ENCODE results near the gene ZNF524.

Gene ZNF524

DNA sequence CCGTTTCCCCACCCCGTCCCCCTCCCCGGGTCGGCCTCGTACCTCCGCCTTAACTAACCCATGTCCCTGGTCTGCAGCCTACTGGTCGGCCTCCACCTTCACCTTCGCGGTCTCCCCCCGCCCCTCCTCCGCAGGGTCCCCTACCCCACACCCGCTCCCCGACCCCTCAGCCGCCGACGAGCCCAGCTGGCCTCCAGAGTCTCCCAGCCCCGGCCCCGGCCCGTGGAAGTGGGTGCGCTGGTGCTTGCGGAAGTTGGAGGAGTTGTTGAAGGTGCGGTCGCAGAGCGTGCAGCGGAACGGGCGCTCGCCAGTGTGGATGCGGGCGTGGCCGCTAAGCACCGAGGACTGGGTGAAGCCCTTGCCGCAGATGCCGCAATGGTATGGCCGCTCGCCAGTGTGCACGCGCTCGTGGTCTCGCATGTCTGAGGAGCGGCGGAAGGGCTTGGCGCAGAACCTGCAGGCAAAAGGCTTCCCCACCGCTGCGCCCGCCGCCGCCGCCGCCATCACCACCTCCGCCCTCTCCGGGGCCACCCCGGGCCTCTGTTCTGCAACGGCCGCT lies 21.7 kb downstream of the ZNF524 start:
- no peak for DNase-seq

DNA sequence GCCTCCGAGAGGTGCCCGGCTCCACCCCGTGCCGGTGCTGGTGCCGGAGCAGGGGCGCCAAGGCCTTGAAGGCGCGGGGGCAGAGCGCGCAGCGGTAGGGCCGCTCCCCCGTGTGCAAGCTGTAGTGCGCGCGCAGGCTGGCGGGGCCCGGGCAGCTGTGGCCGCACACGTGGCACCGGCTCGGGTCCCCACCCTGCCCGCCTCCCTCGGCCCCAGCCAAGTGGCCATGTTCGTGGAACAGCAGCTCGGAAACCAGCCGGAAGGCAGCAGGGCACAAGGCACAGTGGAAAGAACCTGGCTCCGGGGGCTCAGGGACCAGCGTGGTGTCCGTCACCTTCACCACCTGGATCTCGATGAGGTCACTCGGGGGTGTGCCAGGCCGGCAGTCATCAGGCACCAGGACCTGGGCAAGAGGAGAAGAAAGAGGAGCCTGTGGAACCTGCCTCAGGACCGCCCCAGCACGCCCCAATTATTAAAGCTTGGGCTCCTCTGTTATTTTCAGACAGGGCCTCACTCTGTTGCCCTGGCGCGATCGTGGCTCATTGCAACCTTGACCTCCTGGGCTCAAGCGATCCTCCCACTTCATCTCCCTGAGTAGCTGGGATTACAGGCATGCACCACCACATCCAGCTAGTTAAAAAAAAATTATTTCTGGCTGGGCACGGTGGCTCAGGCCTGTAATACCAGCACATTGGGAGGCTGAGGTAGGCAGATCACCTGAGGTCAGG lies 22.3 kb downstream of the ZNF524 start:
- DNase-seq: no peak

DNA sequence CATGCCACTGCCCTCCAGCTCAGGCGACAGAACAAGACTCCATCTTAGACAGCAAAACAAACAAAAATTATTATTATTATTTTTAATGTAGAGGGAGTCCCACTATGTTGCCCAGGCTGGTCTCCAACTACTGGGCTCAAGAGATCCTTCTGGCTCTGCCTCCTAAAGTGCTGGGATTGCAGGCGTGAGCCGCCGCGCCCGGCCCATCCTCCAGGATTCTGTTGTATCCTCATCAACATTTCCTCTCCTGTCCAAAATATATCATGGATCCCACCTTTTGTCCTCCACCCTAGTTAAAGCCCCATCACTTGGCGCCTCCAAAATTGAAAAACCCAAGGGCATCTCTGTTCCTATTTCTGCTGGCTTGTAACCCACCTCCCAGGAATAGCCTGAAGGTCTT lies 23.0 kb downstream of the ZNF524 start:
- DNase-seq: no peak

DNA sequence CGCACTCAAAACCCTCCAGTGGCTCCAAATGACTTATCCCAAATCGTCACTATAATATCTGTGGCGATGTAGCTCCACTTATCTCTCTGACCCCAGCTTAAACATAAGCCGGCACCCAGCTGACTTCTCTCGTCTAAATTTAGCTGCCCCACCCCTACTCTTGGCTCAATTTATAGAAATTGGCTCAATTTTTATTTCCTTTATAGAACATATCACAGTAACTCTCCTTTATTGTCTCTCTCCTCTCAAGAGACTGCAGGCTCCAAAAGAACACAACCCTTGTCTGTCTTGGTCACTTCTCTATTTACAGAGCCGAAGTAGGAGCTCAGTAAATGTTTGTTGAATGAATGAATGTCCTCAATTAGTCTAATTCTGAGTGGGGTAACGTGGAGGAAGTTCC lies 23.5 kb downstream of the ZNF524 start:
- no peak for DNase-seq

DNA sequence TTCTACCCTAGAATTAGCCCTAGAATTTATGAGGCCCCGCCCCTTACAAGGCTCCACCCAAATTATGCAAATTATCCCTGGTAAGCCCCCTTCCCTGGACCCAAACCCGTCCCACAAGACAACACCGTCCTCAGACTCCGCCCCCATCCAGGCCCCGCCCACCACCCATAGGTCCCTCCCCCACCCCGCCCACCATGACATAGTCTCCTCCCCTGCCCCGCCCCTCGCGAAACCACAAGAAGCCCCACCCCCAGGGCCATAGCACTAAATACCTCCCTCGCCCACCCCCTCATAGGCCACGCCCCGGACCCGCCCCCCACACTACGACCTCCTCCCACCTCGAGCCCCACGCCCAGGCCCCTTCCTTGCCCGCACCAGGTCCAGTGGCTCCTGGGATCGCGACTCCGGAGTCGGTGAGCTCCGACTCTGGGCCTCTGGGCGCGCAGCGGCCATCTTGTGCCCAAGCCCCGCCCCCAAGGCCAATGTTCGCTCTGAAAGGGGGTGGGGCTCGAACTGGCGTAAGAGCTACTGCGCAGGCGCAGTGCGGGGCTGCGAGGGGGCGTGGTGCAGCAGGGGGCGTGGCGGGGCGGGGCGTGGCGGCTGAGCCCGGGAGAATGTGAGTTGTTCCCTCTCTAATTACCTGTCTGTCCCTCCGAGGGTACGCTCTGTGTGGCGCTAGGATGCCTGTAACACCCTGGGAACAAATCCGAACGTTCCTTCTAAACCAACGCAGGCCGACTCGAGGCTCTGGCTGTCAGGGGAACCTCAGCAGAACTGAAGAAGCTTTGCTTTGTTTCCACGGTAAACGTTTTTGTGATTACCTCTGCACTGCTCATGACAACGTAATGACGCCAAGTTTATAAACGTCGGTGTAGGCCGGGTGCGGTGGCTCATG lies 24.3 kb downstream of the ZNF524 start, which contains the start of gene ZNF784:
Gene ZNF784 (minus strand): TSS at position 458 of the 895 bp plus-strand sequence. CDS start 5 bp downstream, at position 453.
- peak; percentile 93 for DNase-seq

DNA sequence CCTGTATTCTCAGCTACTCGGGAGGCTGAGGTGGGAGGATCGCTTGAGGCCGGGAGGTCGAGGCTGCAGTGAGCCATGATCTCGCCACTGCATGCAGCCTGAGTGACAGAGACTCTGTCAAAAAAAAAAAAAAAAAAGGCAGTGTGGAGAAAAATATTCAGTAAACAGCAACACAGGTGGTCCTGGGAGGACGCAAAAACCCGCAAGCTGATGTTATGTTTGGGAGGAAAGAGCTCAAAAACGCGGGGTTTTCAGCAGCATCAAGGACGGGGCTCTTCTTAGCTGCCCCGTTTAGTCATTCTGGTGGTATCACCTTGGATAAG lies 24.9 kb downstream of the ZNF524 start:
- no peak for DNase-seq

DNA sequence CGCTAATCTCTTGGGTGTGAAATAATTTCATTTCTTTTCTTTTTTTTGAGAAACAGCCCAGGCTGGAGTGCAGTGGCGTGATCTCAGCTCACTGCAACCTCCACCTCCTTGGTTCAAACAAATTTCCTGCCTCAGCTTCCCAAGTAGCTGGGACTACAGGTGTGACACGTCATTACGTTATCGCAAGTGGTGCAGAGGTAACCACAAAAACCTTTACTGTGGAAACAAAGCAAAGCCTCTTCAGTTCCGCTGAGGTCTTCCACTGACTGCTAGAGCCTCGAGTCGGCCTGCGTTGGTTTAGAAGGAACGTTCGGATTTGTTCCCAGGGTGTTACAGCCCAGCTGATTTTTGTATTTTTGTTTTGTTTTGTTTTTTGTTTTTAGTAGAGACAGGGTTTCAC lies 26.3 kb downstream of the ZNF524 start:
- peak; percentile 82 for DNase-seq

DNA sequence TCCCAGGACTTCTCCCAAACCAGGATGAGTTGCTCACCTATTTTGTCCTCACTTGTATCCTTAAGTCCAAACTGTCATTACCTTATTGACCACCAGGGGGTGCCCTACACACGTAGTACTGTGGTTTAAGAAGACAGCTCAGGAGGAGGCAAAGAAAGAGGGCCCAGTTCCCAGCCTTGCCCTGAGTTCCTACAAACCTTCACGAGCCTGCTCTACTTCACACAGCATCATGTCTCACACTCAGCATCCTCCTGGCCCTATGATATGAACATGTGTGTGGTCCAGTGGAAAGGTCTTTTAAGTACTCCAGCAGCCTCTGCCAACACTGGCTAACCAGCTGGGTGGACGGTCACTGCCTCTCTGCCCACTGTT lies 32.4 kb downstream of the ZNF524 start:
- peak; percentile 92 for DNase-seq

DNA sequence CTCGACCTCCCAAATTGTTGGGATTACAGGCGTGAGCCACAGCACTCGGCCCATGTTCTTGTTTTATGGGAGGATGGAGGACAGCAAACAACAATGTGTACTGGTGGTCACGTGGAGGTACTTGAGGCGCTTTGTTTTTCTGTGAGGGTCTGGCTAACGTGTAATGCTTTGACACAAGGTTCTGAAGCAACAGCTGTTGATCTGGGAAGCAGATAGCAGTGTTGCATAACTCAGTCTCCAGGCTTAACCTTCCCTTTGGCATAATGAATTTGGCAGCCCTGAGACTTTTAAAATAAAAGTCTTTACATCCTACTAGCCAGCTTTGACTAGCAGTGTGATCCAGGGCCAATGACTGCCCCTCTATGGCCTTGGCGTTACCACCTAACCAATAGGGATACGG lies 33.8 kb downstream of the ZNF524 start:
- DNase-seq: no peak

DNA sequence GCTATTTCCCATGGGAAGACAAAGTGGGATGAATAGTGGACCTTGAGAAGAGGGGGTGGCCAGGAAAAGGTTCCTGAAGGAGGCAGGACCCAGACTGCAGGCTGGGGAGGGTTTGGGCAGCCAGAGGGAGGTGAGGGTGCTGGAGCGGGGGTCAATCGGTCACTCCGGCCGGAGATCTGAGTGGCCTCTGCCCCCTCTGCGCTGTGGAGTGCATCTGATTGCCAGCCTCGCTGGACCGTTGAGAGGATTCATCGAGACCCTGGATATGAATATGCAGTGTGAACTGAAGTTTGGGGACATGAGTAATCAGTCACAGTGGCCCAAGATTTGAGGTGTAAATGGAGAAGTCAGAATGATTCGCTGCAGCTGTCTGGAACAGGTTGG lies 35.2 kb downstream of the ZNF524 start:
- DNase-seq: peak; percentile 33

DNA sequence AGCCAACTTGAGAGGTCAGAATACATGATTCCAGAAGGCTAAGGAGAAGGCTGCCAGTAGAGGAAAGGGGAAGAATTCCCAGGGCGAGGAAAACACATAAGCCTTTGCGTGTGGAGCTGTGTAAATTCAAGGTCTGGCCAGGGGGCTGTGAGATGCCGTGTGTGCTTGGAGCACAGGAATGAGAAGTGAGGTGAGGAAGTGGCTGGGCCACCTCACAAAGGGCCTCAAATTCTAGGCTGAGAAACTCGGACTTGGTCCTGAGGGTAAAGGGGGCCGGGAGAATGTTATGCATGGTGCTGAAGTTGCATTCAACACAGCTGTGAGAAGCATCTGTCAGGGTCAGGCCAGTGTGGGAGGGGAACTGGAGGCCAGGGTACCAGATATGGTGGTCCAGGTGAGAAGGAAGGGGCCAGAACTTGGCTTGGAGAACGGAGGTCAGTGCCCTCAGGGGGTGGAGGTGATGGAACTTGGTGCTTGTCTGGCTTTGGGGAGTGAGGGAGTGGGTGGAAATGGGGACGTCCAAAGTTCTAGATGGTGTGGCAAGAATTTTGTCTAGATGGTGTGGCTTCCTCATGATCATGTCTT lies 35.9 kb downstream of the ZNF524 start:
- DNase-seq: no peak

DNA sequence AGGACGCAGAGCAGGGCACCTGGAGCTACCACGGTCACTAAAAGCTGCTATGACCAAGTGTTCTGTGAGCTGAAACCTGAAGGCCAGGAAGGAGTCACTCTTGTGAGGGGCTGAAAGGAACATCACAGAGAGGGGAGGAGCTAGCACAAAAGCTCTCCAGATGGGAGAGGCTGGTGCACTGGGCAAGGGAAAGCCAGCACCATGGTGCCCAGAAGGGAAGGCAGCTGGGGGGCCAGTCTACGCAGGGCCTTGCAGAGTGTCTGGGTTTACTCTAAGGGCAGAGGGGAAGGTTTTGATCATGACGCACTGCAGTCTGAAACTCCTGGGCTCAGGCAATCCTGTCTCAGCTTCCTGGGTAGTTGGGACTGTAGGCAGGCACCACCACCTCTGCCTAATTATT lies 36.6 kb downstream of the ZNF524 start:
- DNase-seq: no peak

DNA sequence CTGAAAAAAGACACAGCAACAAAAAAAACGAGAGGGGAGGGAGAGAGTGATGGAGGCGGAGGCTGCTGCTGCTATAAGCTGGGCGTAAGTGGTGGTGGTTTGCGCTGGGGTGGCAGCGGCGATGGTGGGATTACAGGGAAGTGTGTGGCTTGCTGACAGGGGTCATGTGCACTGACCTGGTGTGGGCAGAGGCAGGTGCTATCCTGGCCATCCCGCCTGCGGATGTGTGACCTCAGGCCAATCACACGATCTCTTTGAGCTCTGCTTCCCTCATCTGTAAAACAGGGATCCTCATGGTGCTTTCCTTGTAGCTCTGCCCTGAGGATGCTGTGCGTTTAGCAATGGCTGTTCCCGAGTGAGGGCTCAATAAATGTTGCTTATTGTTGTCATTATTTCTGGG lies 37.4 kb downstream of the ZNF524 start:
- no peak for DNase-seq

DNA sequence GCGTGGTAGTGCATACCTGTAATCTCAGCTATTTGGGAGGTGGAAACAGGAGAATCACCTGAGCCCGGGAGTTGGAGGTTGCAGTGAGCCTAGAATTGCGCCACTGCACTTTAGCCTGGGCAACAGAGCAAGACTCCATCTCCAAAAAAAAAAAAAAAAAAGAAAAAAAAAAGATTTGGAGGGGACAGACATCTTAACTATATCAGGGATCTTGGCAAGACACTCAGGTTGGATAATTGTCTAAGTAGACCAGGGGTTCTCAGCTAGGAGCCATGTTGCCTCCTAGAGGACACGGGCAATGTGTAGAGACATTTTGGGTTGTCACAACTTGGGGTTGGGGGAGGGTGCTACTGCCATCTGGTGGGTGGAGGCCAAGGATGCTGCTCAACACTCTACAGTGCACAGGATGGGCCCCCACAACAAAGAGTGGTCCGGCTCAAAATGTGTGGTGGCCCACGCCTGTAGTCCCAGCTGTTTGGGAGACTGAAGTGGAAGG lies 38.8 kb downstream of the ZNF524 start:
- peak; percentile 76 for DNase-seq

DNA sequence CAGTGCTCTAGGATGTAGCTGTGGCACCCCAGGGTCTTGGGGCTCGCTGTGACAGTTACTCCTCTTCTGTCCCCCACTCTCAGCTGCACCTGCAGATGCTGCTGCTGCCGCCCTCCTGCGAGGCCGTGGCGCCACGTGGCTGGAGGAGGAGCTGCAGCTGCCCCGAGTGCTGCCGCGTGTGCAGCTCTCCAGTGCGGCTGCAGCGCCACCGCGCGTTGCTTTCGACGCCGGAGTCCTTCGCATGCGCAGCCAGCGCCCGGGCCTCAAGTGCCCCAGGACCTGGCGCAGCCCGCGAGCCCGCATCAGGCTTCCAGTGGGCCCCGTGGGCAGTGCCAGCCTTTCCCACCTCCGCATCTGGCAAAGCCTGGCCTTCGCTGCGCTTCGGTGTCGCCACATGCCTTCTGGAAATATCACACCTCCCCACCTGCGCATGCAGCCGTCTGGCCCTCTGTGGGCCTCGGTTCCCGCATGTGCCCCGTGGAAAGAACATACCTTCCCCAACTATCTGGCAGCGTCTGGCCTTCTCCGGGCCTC lies 40.0 kb downstream of the ZNF524 start:
- peak; percentile 82 for DNase-seq

DNA sequence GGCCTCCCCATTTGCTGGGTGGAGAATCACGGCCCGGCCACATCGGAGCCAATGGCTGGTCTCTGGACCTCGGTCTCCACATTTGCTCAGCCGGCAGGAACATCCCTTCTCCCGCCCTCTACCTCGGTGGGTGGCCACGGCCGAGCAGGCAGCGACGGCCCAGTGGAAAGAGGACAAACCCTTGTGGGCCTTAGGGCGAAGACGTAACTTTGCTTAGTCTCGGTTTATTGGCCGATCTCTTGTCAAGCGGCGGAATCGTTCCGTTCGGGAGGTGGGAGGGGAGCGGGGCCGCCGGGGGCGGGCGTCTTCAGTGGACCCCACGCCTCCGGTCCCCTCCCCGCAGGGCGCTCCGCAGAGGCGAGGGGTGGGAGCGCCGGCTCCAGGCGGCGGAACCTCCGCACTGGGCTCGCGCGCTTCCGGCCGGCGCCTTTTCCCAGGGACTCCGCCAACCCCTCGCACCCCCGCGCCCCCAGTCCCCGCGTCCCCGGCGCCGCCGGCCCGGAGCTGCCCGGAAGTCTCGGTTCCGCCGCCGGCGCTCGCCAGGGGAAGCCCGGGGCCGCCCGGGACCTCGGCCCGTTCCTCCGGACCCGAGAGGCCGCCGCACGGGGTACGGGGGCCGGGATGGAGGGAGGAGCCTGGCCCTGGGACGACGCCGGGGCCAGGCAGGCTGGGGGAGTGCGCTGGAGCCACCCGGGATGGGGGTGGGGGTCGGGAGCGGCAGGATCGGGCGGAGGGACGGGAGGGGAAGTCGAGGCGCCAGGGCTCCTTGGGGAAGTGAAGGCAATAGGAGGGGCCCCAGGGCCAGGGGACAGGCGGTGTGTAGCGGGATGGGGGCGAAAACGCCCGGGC lies 40.7 kb downstream of the ZNF524 start, which contains the start of gene ZNF580:
Gene ZNF580 (plus strand): TSS at position 426 of the 849 bp plus-strand sequence. CDS start 1,507 bp downstream, outside the sequence.
- DNase-seq: peak; percentile 70

DNA sequence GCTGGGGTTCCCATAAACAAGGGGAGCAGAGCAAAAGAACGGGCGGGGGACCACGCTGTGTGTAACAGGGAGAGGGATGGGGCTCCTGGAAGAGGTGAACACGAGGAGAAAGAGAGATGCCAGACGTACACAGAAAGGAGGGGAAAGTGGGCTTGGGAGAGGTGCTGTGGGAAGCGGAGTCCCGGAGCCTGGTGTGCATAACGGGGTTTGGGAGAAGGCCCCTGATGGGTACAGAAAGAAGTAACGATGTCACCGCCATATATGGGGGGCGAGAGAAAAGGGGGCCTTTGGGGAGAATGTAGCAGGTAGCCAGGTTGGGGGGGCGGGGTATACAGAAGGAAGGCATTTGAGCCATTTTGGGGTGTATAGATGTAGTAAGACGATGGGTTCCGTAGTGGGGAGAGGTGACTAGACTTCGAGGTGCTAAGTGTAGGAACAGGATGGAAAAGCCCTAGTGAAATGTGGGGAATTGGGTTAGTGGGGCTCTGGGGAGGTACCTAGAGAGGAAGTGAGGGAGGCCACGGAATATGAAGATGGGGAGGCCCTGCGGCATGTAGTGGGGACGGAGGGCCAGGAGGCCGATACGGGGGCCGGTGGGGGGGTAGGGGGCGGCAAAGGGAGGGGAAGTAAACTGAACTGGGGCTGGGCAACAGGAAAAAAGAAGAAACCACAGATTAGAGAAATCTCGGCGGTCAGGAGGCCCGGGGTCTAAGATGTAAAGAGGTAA lies 41.5 kb downstream of the ZNF524 start:
- peak; percentile 55 for DNase-seq

DNA sequence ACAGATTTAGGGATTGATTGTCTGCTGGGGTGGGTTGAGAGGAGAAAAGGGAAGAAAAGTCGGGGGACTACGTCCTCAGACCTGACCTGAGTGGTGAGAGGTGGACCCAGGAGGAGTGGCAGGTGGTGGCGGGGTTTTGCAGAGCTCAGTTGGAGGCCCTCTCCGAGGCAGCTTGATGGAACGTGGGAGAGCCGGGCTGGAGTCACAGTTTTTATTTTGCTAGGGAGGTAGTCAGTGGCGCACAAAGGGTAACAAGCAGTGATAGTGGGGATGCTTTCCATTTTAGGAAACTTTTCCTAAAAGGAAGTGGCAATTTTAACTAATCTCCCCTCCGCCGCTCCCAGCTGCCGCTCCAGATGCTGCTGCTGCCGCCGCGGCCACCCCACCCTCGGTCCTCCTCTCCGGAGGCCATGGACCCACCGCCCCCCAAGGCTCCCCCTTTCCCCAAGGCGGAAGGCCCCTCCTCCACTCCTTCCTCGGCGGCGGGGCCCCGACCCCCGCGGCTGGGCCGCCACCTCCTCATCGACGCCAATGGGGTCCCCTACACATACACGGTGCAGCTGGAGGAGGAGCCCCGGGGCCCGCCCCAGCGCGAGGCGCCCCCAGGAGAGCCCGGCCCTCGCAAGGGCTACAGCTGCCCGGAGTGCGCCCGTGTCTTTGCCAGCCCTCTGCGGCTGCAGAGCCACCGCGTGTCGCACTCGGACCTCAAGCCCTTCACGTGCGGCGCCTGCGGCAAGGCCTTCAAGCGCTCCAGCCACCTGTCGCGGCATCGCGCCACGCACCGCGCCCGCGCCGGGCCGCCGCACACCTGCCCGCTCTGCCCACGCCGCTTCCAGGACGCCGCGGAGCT lies 42.3 kb downstream of the ZNF524 start:
- DNase-seq: no peak

DNA sequence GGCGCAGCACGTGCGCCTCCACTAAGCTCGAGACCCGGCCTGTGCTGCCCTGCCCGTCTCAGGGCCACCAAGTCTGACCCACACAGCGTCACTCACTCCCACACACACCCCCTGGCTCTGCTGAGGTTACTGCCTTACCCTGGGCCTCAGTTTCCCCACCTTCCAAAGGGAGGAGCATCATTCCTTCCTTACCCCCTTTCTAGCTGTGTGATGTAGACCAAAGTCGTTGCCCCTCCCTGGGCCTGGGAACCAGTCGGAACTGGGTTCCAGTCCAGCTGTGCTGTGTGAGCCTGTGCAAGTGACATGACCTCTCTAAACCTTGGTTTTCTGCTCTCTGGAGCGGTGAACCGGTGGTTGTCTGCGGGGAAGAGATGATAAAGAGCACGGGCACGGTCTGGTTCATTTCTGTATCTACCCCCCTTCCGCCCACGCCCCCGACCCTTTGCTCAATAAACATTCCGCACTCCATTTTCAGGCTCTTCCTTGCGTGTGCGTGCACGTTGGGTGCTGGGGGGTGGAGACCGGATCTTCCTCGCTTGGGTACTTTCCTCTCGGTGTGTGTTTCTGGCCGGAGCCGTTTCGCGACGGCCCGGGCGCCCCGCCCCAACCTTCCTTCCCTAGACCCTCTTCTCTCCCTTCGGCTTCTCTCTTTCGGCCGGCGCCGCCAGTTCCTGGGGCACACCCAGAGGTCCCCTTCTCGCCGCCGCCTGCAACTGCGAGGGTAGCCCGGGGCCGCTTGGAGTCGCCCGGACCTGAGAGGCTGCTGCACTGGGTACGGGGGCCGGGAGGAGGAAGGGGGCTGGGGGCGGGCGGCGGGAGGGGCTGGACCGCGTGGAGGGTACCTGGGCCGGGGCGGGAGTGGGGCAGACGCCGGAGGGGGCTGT lies 43.2 kb downstream of the ZNF524 start, which contains the start of gene ZNF581:
Gene ZNF581 (plus strand): TSS at position 647 of the 884 bp plus-strand sequence. CDS start 923 bp downstream, outside the sequence.
- DNase-seq: peak; percentile 83

Measured in CD4-positive, alpha-beta T cell treated with Interleukin-12 subunit alpha and Interleukin-12 subunit beta, for 1 hour (primary cell).